SK-N-SH treated with all-trans-retinoic acid at 6 μM for 48 hours (cell line): ENCODE measurements around the gene FMN1.

Experiments used
- ATAC-seq: fragments of 200-7000 bp; cut with Tn5 transposase; 3 replicates; pipeline ENCODE4 v1.9.1; 2020; ENCODE audit warnings: mild to moderate bottlenecking, moderate library complexity
- ARNTL ChIP-seq: fragments of 450-650 bp; formaldehyde crosslinking; IDR thresholded peaks from 2 replicates; pipeline ENCODE4 v1.5.0; 2020; ENCODE audit warnings: low read depth, mild to moderate bottlenecking, moderate library complexity, borderline replicate concordance
- BACH2 ChIP-seq: fragments of 250-450 bp; sonication (Bioruptor Pico); IDR thresholded peaks from 2 replicates; pipeline ENCODE4 v1.9.0; 2021; ENCODE audit warnings: mild to moderate bottlenecking, borderline replicate concordance
- ESRRG ChIP-seq: fragments of 250-450 bp; sonication (Bioruptor Pico); IDR thresholded peaks from 2 replicates; pipeline ENCODE4 v1.6.1; 2021; ENCODE audit warnings: mild to moderate bottlenecking
- GLIS3 ChIP-seq: fragments of 250-450 bp; sonication (Bioruptor Pico); IDR thresholded peaks from 2 replicates; pipeline ENCODE4 v1.5.0; 2020; ENCODE audit warnings: mild to moderate bottlenecking, moderate library complexity
- ISL1 ChIP-seq: fragments of 250-450 bp; sonication (Bioruptor Pico); IDR thresholded peaks from 2 replicates; pipeline ENCODE4 v2.1.2; 2022; ENCODE audit warnings: mild to moderate bottlenecking, moderate library complexity
- OSR1 ChIP-seq: fragments of 250-450 bp; sonication (Bioruptor Pico); IDR thresholded peaks from 2 replicates; pipeline ENCODE4 v1.8.0; 2022; ENCODE audit warnings: moderate library complexity, mild to moderate bottlenecking, inconsistent platforms
- PPARA ChIP-seq: fragments of 250-450 bp; sonication (Bioruptor Pico); IDR thresholded peaks from 2 replicates; pipeline ENCODE4 v1.5.0; 2020; ENCODE audit warnings: mild to moderate bottlenecking, borderline replicate concordance
- RARB ChIP-seq: fragments of 250-450 bp; sonication (Bioruptor Pico); IDR thresholded peaks from 2 replicates; pipeline ENCODE4 v1.8.0; 2021; ENCODE audit warnings: mild to moderate bottlenecking, moderate library complexity
- SNAI2 ChIP-seq: fragments of 250-450 bp; sonication (Bioruptor Pico); IDR thresholded peaks from 2 replicates; pipeline ENCODE4 v1.5.0; 2020; ENCODE audit warnings: mild to moderate bottlenecking, moderate library complexity
- TCF4 ChIP-seq: fragments of 250-450 bp; sonication (Bioruptor Pico); IDR thresholded peaks from 2 replicates; pipeline ENCODE4 v1.8.0; 2021; ENCODE audit warnings: mild to moderate bottlenecking, moderate library complexity, borderline replicate concordance
- TOX ChIP-seq: fragments of 250-450 bp; sonication (Bioruptor Pico); IDR thresholded peaks from 2 replicates; pipeline ENCODE4 v1.8.0; 2021; ENCODE audit warnings: mild to moderate bottlenecking, moderate library complexity, borderline replicate concordance
- ZC3H10 ChIP-seq: fragments of 250-450 bp; sonication (Bioruptor Pico); IDR thresholded peaks from 2 replicates; pipeline ENCODE4 v1.5.1; 2021; ENCODE audit warnings: mild to moderate bottlenecking, moderate library complexity
- ZFP3 ChIP-seq: fragments of 250-450 bp; sonication (Bioruptor Pico); IDR thresholded peaks from 2 replicates; pipeline ENCODE4 v1.5.0; 2020; ENCODE audit warnings: mild to moderate bottlenecking, moderate library complexity
- ZFP30 ChIP-seq: fragments of 450-650 bp; formaldehyde crosslinking; IDR thresholded peaks from 2 replicates; pipeline ENCODE4 v1.5.0; 2022; ENCODE audit warnings: mild to moderate bottlenecking, moderate library complexity
- ZNF565 ChIP-seq: fragments of 450-650 bp; formaldehyde crosslinking; conservative IDR thresholded peaks from 2 replicates; pipeline ENCODE4 v1.5.0; 2020; ENCODE audit warnings: low read depth, mild to moderate bottlenecking, moderate library complexity
- ZNF70 ChIP-seq: fragments of 450-650 bp; formaldehyde crosslinking; IDR thresholded peaks from 2 replicates; pipeline ENCODE4 v1.5.0; 2020; ENCODE audit warnings: mild to moderate bottlenecking, moderate library complexity
- ZNF8 ChIP-seq: fragments of 450-650 bp; formaldehyde crosslinking; IDR thresholded peaks from 2 replicates; pipeline ENCODE4 v1.5.0; 2020; ENCODE audit warnings: mild to moderate bottlenecking, moderate library complexity
- TF ChIP-seq, protein P1 (sequence below): fragments of 250-450 bp; sonication (Bioruptor Pico); IDR thresholded peaks from 2 replicates; pipeline ENCODE4 v1.5.0; 2020; ENCODE audit warnings: mild to moderate bottlenecking, moderate library complexity
- TF ChIP-seq, protein P2 (sequence below): fragments of 250-450 bp; sonication (Bioruptor Pico); IDR thresholded peaks from 2 replicates; pipeline ENCODE4 v1.5.1; 2020; ENCODE audit warnings: low read depth, mild to moderate bottlenecking, moderate library complexity
- TF ChIP-seq, protein P3 (sequence below): fragments of 250-450 bp; sonication (Bioruptor Pico); IDR thresholded peaks from 2 replicates; pipeline ENCODE4 v1.8.0; 2021; ENCODE audit warnings: low read depth, mild to moderate bottlenecking, moderate library complexity, borderline replicate concordance
- TF ChIP-seq, protein P4 (sequence below): fragments of 250-450 bp; sonication (Bioruptor Pico); IDR thresholded peaks from 2 replicates; pipeline ENCODE4 v1.5.1; 2021; ENCODE audit warnings: mild to moderate bottlenecking, moderate library complexity
- TF ChIP-seq, protein P5 (sequence below): fragments of 250-450 bp; sonication (Bioruptor Pico); IDR thresholded peaks from 2 replicates; pipeline ENCODE4 v1.8.0; 2020; ENCODE audit warnings: mild to moderate bottlenecking, moderate library complexity, borderline replicate concordance

Gene FMN1

DNA sequence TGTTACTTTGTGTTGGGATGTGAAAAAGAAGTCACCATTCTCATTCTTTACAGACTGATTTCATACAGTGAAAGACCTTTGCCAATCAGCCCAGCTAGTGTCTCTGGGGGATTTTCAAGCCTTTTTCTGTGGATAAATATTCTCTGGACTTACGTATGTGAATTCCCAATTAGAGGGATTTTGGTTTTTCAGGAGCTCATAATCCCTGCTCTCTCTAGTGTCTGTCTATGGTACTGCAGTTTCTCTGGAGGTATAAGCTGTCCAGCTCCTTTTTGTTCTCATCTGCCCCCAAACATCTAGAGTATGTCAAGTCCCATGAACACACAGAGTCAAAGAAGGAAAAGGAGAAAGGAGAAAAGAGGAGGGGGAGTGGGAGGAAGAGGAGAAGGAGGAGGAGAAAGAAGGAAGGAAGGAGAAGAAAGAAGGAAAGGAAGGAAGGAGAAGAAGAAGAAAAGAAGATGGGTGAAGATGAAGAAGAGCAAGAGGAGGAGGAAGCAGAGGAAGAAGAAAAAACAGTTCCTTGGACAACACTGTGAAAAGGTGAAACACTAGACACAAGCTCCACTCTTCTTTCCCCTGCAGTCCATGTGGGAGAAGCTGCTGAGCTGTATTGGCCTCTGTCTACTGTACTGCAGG, 258.1 kb downstream of the FMN1 start:
- peak; percentile 56 for ATAC-seq
- TF ChIP-seq, protein P1, sequence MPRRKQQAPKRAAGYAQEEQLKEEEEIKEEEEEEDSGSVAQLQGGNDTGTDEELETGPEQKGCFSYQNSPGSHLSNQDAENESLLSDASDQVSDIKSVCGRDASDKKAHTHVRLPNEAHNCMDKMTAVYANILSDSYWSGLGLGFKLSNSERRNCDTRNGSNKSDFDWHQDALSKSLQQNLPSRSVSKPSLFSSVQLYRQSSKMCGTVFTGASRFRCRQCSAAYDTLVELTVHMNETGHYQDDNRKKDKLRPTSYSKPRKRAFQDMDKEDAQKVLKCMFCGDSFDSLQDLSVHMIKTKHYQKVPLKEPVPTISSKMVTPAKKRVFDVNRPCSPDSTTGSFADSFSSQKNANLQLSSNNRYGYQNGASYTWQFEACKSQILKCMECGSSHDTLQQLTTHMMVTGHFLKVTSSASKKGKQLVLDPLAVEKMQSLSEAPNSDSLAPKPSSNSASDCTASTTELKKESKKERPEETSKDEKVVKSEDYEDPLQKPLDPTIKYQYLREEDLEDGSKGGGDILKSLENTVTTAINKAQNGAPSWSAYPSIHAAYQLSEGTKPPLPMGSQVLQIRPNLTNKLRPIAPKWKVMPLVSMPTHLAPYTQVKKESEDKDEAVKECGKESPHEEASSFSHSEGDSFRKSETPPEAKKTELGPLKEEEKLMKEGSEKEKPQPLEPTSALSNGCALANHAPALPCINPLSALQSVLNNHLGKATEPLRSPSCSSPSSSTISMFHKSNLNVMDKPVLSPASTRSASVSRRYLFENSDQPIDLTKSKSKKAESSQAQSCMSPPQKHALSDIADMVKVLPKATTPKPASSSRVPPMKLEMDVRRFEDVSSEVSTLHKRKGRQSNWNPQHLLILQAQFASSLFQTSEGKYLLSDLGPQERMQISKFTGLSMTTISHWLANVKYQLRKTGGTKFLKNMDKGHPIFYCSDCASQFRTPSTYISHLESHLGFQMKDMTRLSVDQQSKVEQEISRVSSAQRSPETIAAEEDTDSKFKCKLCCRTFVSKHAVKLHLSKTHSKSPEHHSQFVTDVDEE, result no peak
- TF ChIP-seq, protein P2, sequence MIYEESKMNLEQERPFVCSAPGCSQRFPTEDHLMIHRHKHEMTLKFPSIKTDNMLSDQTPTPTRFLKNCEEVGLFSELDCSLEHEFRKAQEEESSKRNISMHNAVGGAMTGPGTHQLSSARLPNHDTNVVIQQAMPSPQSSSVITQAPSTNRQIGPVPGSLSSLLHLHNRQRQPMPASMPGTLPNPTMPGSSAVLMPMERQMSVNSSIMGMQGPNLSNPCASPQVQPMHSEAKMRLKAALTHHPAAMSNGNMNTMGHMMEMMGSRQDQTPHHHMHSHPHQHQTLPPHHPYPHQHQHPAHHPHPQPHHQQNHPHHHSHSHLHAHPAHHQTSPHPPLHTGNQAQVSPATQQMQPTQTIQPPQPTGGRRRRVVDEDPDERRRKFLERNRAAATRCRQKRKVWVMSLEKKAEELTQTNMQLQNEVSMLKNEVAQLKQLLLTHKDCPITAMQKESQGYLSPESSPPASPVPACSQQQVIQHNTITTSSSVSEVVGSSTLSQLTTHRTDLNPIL (CRISPR knock-in tag), result no peak
- TF ChIP-seq ZNF70, result no peak
- TF ChIP-seq RARB (CRISPR knock-in tag), result no peak
- no peak for TF ChIP-seq ZFP3
- TF ChIP-seq PPARA (CRISPR knock-in tag), result no peak
- no peak for TF ChIP-seq OSR1 (CRISPR knock-in tag)
- no peak for TF ChIP-seq ISL1 (CRISPR knock-in tag)
- TF ChIP-seq, protein P3, sequence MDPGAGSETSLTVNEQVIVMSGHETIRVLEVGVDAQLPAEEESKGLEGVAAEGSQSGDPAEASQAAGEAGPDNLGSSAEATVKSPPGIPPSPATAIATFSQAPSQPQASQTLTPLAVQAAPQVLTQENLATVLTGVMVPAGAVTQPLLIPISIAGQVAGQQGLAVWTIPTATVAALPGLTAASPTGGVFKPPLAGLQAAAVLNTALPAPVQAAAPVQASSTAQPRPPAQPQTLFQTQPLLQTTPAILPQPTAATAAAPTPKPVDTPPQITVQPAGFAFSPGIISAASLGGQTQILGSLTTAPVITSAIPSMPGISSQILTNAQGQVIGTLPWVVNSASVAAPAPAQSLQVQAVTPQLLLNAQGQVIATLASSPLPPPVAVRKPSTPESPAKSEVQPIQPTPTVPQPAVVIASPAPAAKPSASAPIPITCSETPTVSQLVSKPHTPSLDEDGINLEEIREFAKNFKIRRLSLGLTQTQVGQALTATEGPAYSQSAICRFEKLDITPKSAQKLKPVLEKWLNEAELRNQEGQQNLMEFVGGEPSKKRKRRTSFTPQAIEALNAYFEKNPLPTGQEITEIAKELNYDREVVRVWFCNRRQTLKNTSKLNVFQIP (CRISPR knock-in tag), result no peak
- TF ChIP-seq SNAI2 (CRISPR knock-in tag), result no peak
- no peak for TF ChIP-seq BACH2 (CRISPR knock-in tag)
- no peak for TF ChIP-seq GLIS3
- TF ChIP-seq TOX (CRISPR knock-in tag), result no peak
- TF ChIP-seq ESRRG (CRISPR knock-in tag), result no peak
- no peak for TF ChIP-seq TCF4 (CRISPR knock-in tag)
- no peak for TF ChIP-seq ZFP30 (CRISPR knock-in tag)
- TF ChIP-seq, protein P4, sequence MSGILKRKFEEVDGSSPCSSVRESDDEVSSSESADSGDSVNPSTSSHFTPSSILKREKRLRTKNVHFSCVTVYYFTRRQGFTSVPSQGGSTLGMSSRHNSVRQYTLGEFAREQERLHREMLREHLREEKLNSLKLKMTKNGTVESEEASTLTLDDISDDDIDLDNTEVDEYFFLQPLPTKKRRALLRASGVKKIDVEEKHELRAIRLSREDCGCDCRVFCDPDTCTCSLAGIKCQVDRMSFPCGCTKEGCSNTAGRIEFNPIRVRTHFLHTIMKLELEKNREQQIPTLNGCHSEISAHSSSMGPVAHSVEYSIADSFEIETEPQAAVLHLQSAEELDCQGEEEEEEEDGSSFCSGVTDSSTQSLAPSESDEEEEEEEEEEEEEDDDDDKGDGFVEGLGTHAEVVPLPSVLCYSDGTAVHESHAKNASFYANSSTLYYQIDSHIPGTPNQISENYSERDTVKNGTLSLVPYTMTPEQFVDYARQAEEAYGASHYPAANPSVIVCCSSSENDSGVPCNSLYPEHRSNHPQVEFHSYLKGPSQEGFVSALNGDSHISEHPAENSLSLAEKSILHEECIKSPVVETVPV (CRISPR knock-in tag), result no peak
- TF ChIP-seq, protein P5, sequence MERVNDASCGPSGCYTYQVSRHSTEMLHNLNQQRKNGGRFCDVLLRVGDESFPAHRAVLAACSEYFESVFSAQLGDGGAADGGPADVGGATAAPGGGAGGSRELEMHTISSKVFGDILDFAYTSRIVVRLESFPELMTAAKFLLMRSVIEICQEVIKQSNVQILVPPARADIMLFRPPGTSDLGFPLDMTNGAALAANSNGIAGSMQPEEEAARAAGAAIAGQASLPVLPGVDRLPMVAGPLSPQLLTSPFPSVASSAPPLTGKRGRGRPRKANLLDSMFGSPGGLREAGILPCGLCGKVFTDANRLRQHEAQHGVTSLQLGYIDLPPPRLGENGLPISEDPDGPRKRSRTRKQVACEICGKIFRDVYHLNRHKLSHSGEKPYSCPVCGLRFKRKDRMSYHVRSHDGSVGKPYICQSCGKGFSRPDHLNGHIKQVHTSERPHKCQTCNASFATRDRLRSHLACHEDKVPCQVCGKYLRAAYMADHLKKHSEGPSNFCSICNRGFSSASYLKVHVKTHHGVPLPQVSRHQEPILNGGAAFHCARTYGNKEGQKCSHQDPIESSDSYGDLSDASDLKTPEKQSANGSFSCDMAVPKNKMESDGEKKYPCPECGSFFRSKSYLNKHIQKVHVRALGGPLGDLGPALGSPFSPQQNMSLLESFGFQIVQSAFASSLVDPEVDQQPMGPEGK (CRISPR knock-in tag), result no peak
- TF ChIP-seq ZNF565 (CRISPR knock-in tag), result no peak

DNA sequence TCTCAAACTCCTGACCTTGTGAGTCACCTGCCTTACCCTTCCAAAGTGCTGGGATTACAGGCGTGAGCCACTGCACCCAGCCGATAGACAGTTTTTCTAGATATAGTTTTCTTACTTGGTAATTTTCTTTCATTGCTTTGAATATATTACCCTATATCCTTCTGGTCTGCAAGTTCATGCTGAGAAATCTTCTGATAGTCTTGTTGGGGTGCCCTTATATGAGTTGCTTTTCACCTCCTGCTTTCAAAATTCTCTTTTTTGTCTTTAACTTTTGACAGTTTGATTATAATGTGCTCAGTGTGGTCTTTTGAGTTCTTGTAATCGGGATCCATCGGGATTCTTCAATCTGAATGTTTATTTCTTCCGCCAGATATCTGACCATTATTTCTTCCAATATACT, 259.4 kb downstream of the FMN1 start:
- ATAC-seq, result no peak
- TF ChIP-seq ZNF8, result no peak
- TF ChIP-seq ZC3H10 (CRISPR knock-in tag), result no peak

DNA sequence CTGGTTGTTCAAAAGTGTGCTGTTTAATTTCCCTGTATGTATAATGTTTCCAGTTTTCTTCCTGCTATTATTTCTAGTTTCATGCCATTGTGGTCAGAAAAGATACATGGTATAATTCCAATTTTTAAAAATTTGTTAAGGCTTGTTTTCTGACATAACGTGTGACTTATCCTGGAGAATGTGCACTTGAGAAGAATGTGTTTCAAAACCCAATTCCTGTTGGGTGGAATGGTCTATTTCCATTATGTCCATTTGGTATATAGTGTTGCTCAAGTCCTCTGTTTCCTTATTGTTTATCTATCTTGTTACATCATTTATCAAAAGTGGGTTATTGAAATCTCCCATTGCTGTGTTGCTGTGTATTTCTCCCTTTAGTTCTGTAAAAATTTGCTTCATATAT, 261.3 kb downstream of the FMN1 start:
- no peak for TF ChIP-seq ESRRG (CRISPR knock-in tag)
- TF ChIP-seq, protein P1, result no peak
- no peak for TF ChIP-seq ARNTL (CRISPR knock-in tag)
- TF ChIP-seq, protein P5 (CRISPR knock-in tag), result no peak
- no peak for ATAC-seq
